H1 (cell line): ENCODE data around the gene CEP85. TPM values are rescaled to one million over a fixed set of nuclear protein-coding genes. Genes with fewer than 3 reads are reported as not detected.

Source experiments
- BACH1 ChIP-seq: IDR thresholded peaks from 2 replicates; pipeline ENCODE4 v1.6.1; 2012; ENCODE audit warnings: low read length, improper control_type of control experiment
- BRCA1 ChIP-seq: IDR thresholded peaks from 2 replicates; pipeline ENCODE4 v1.6.1; 2012; ENCODE audit warnings: low read depth, low read length, improper control_type of control experiment
- CTCF ChIP-seq, 3 experiments: IDR thresholded peaks; 1 replicate in 2 of 3; 2 replicates in 1 of 3; pipeline versions ENCODE4 v1.5.1 to v1.6.1; 2011; ENCODE audit warnings: low read length in 3 of 3, mild to moderate bottlenecking in 3 of 3, inconsistent platforms in 2 of 3, low read depth in 1 of 3, moderate library complexity in 1 of 3; ENCODE audit not compliant: insufficient read depth in 1 of 3; ENCODE audit errors: control extremely low read depth in 1 of 3
- FOSL1 ChIP-seq: IDR thresholded peaks from 2 replicates; pipeline ENCODE4 v1.6.1; 2011; ENCODE audit warnings: mild to moderate bottlenecking, low read depth, low read length, moderate library complexity; ENCODE audit not compliant: insufficient read depth
- GTF2F1 ChIP-seq: IDR thresholded peaks from 2 replicates; pipeline ENCODE4 v1.6.1; 2012; ENCODE audit warnings: low read depth, low read length, improper control_type of control experiment, borderline replicate concordance
- HDAC2 ChIP-seq, 2 experiments: fragments of 300-600 bp in 1 of 2; sonication (generic) in 1 of 2; IDR thresholded peaks; 2 replicates each; pipeline ENCODE4 v1.6.1; 2011 to 2012; ENCODE audit warnings: low read depth in 2 of 2, low read length in 2 of 2, mild to moderate bottlenecking in 2 of 2, moderate library complexity in 2 of 2, borderline replicate concordance in 1 of 2, inconsistent platforms in 1 of 2
- NANOG ChIP-seq: IDR thresholded peaks from 2 replicates; pipeline ENCODE4 v1.6.1; 2011; ENCODE audit warnings: low read length, low read depth, mild to moderate bottlenecking, inconsistent platforms; ENCODE audit not compliant: insufficient read depth, poor library complexity, severe bottlenecking
- PHF8 ChIP-seq: fragments of 200-600 bp; sonication (generic); conservative IDR thresholded peaks from 2 replicates; pipeline ENCODE4 v1.7.1; 2012; ENCODE audit warnings: low read depth, mild to moderate bottlenecking, inconsistent platforms, low read length, moderate library complexity
- POLR2AphosphoS5 ChIP-seq: IDR thresholded peaks from 2 replicates; pipeline ENCODE4 v1.6.1; 2011; ENCODE audit warnings: low read depth, low read length
- SIX5 ChIP-seq: IDR thresholded peaks from 2 replicates; pipeline ENCODE4 v1.6.1; 2011; ENCODE audit warnings: mild to moderate bottlenecking, low read depth, low read length
- SP4 ChIP-seq: IDR thresholded peaks from 2 replicates; pipeline ENCODE4 v1.6.1; 2012; ENCODE audit warnings: low read length, inconsistent platforms
- SUZ12 ChIP-seq: fragments of 200-600 bp; sonication (generic); IDR thresholded peaks from 2 replicates; pipeline ENCODE4 v1.6.1; 2012; ENCODE audit warnings: mild to moderate bottlenecking, inconsistent platforms, low read length, moderate library complexity, mixed read lengths
- TEAD4 ChIP-seq: IDR thresholded peaks from 2 replicates; pipeline ENCODE4 v1.6.1; 2012; ENCODE audit warnings: low read depth, low read length, inconsistent platforms, mixed read lengths
- polyA plus RNA-seq, 7 experiments: library from polyadenylated mRNA; depleted of rRNA in 3 of 7; stranded (reverse) in 5 of 7; unstranded in 2 of 7; fragments of >200 nt in 5 of 7; fragments of 200-250 nt in 2 of 7; gene quantifications; 1 replicate in 5 of 7; 2 replicates in 1 of 7; 4 replicates in 1 of 7; pipeline versions ENCODE4 v1.2.1 to v1.2.3, GENCODE V29; 2011 to 2013; ENCODE audit warnings: missing spikeins in 2 of 7, mixed read lengths in 2 of 7
- total RNA-seq: library from RNA; stranded (reverse); fragmentation: NEBNext Ultra II Directional; extraction: Animal tissue kit (Norgen Biotek cat#: 25700); gene quantifications from 2 replicates; pipeline ENCODE4 v1.2.1, GENCODE V29; 2021

Gene CEP85
- total and polyA plus RNA-seq, 2 of the 8 experiments (the other 6 are each of a cell fraction or from before 2014, with no cell fraction given) = 40.4 to 43.7 TPM

GRCh38 chr1:26279456-26280332 is 45.7 kb downstream of the CEP85 start, which contains the start of gene SH3BGRL3 (continued):
- peak in 2 of 3 experiments; percentile 57 to 75; a peak in 3 of 4 replicates for TF ChIP-seq CTCF (IDR thresholded peaks at IDR 0.05; ENCODE audit: control extremely low read depth in 1 of 3, insufficient read depth in 1 of 3, low read depth in 1 of 3, low read length in 3 of 3)
- TF ChIP-seq SIX5 = no peak
- TF ChIP-seq POLR2AphosphoS5 = peak; percentile 76
- TF ChIP-seq NANOG = no peak
- TF ChIP-seq GTF2F1 = no peak
- TF ChIP-seq HDAC2 (IDR thresholded peaks at IDR 0.05; ENCODE audit: borderline replicate concordance in 1 of 2, low read depth in 2 of 2, low read length in 2 of 2) = no peak
- TF ChIP-seq FOSL1 = no peak
- no peak for TF ChIP-seq SP4
- TF ChIP-seq SUZ12 = no peak
- TF ChIP-seq TEAD4 = no peak
- TF ChIP-seq BACH1 = peak; percentile 33; the same call in 1 of the 2 replicates
- peak; percentile 59; the same call in 1 of the 2 replicates for TF ChIP-seq PHF8
- no peak for TF ChIP-seq BRCA1
